Neural cell (in vitro differentiated cells): ENCODE measurements around the gene CABP7. TPM values are rescaled to one million over a fixed set of nuclear protein-coding genes. Genes with fewer than 3 reads are reported as not detected.

Experiments
- H2AFZ ChIP-seq: fragments of 200-600, 300-800 bp; sonication (generic), shearing (Covaris generic); 2 replicates; pipeline ENCODE4 v1.6.0; 2014; ENCODE audit warnings: low read depth, mild to moderate bottlenecking, antibody characterized with exemption, low read length, moderate library complexity
- H3F3A ChIP-seq: fragments of 200-600 bp; shearing (Covaris generic); 2 replicates; pipeline ENCODE4 v1.6.1; 2016; ENCODE audit warnings: mild to moderate bottlenecking, moderate library complexity, mixed read lengths, antibody characterized with exemption, low read length; ENCODE audit not compliant: insufficient read depth, poor library complexity, severe bottlenecking
- H3K27ac ChIP-seq: fragments of 200-600, 300-800 bp; sonication (generic), shearing (Covaris generic); 2 replicates; pipeline ENCODE4 v1.5.1; 2014; ENCODE audit warnings: mild to moderate bottlenecking, low read length, moderate library complexity
- H3K27me3 ChIP-seq: fragments of 300-800, 200-600 bp; sonication (generic), shearing (Covaris generic); 2 replicates; pipeline ENCODE4 v1.6.0; 2014; ENCODE audit warnings: mild to moderate bottlenecking, low read depth, low read length, moderate library complexity; ENCODE audit not compliant: insufficient read depth
- H3K36me3 ChIP-seq: fragments of 300-800, 200-600 bp; sonication (generic), shearing (Covaris generic); 2 replicates; pipeline ENCODE4 v1.5.1; 2014; ENCODE audit warnings: mild to moderate bottlenecking, antibody characterized with exemption, low read length, moderate library complexity; ENCODE audit not compliant: insufficient read depth
- H3K4me2 ChIP-seq: fragments of 300-800, 200-600 bp; sonication (generic), shearing (Covaris generic); 2 replicates; pipeline ENCODE4 v1.6.0; 2014; ENCODE audit warnings: mild to moderate bottlenecking, low read length
- H3K4me3 ChIP-seq: fragments of 300-800, 200-600 bp; sonication (generic), shearing (Covaris generic); 2 replicates; pipeline ENCODE4 v1.5.1; 2014; ENCODE audit warnings: mild to moderate bottlenecking, low read length, moderate library complexity
- H3K79me2 ChIP-seq: fragments of 200-600 bp; shearing (Covaris generic); replicated peaks from 2 replicates; pipeline ENCODE4 v1.6.0; 2014; ENCODE audit warnings: mild to moderate bottlenecking, low read length, moderate library complexity; ENCODE audit not compliant: insufficient read depth
- H3K9ac ChIP-seq: fragments of 300-800, 200-600 bp; sonication (generic), shearing (Covaris generic); 2 replicates; pipeline ENCODE4 v1.6.1; 2016; ENCODE audit warnings: mild to moderate bottlenecking, low read length, mixed read lengths
- H3K9me2 ChIP-seq: fragments of 200-600 bp; shearing (Covaris generic); 2 replicates; pipeline ENCODE4 v1.6.1; 2016; ENCODE audit warnings: mild to moderate bottlenecking, low read length, mixed read lengths; ENCODE audit not compliant: insufficient read depth
- H3K9me3 ChIP-seq: fragments of 200-600, 300-800 bp; sonication (generic), shearing (Covaris generic); 2 replicates; pipeline ENCODE4 v1.6.1; 2016; ENCODE audit warnings: mild to moderate bottlenecking, mixed run types, low read length, moderate library complexity, mixed read lengths
- H4K20me1 ChIP-seq: fragments of 200-600 bp; shearing (Covaris generic); 2 replicates; pipeline ENCODE4 v1.6.1; 2016; ENCODE audit warnings: mild to moderate bottlenecking, mixed run types; ENCODE audit not compliant: insufficient read depth
- EP300 ChIP-seq: fragments of 450-650 bp; conservative IDR thresholded peaks from 2 replicates; pipeline ENCODE4 v1.6.1; 2014; ENCODE audit warnings: antibody characterized with exemption, mild to moderate bottlenecking, moderate library complexity; ENCODE audit not compliant: poor library complexity, severe bottlenecking
- EZH2 ChIP-seq: fragments of 200-600, 300-800 bp; shearing (Covaris generic), sonication (generic); IDR thresholded peaks from 2 replicates; pipeline ENCODE4 v1.6.1; 2014; ENCODE audit warnings: antibody characterized with exemption, low read length, borderline replicate concordance, mild to moderate bottlenecking; ENCODE audit not compliant: insufficient read depth, poor library complexity, severe bottlenecking
- MXI1 ChIP-seq: fragments of 450-650 bp; conservative IDR thresholded peaks from 2 replicates; pipeline ENCODE4 v1.6.1; 2014; ENCODE audit warnings: antibody characterized with exemption, mild to moderate bottlenecking; ENCODE audit not compliant: poor library complexity, severe bottlenecking
- POLR2AphosphoS5 ChIP-seq: IDR thresholded peaks from 2 replicates; pipeline ENCODE4 v1.6.1; 2012
- RAD21 ChIP-seq: fragments of 450-650 bp; conservative IDR thresholded peaks from 2 replicates; pipeline ENCODE4 v1.6.1; 2014; ENCODE audit warnings: antibody characterized with exemption, mild to moderate bottlenecking, moderate library complexity
- SMC3 ChIP-seq: fragments of 450-650 bp; conservative IDR thresholded peaks from 2 replicates; pipeline ENCODE4 v1.6.1; 2014; ENCODE audit warnings: antibody characterized with exemption, mild to moderate bottlenecking, moderate library complexity; ENCODE audit not compliant: poor library complexity
- TAF1 ChIP-seq: IDR thresholded peaks from 2 replicates; pipeline ENCODE4 v1.6.1; 2012; ENCODE audit warnings: low read depth
- polyA plus RNA-seq: library from polyadenylated mRNA; depleted of rRNA; stranded (reverse); fragments of >200 nt; gene quantifications from 2 replicates; pipeline ENCODE4 v1.2.3, GENCODE V29; 2014
- TF ChIP-seq, protein P1 (sequence below): IDR thresholded peaks from 2 replicates; pipeline ENCODE4 v1.6.1; 2012; ENCODE audit warnings: borderline replicate concordance
- TF ChIP-seq, protein P2 (sequence below): fragments of 450-650 bp; IDR thresholded peaks from 2 replicates; pipeline ENCODE4 v1.5.1; 2014; ENCODE audit warnings: antibody characterized with exemption, mild to moderate bottlenecking, moderate library complexity; ENCODE audit not compliant: poor library complexity, severe bottlenecking

Gene CABP7
- polyA plus RNA-seq, 1 donor from 2014 or later: 0.67 TPM

DNA sequence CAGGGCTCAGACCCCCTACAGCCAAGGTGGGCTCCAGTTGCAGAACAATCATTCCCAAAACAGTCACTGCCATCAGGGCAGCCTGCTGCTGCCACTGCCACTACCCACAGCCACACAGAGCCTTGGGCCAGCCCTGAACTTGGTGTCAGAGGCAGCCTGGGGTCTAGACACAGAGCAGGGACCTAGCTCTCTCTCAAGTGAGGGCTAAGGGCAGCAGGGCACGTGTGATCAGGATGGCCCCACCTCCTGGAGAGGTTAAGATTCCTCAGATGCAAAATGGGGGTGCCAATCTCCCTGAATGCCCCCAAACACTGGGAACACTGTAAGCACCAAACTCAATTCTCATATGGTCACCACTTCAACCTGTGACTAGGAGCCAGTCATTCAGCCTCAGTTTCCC is 15.6 kb downstream of the CABP7 start:
- Histone ChIP-seq H3K36me3 (no peaks in the 10 kb centered on the region), H3K27ac (no peak overlapping the region), H3K9me3 (no peaks in the 10 kb centered on the region), H3K79me2 (no peaks in the 10 kb centered on the region), H3K4me3 (no peak overlapping the region), H3K9ac (no peak overlapping the region), H3F3A (no peaks in the 10 kb centered on the region), H4K20me1 (no peaks in the 10 kb centered on the region), H3K27me3 (no peaks in the 10 kb centered on the region), H2AFZ (no peak overlapping the region), H3K4me2 (no peak overlapping the region), H3K9me2 (no peaks in the 10 kb centered on the region)
- TF ChIP-seq POLR2AphosphoS5 (no peak), RAD21 (no peak), EP300 (no peak), MXI1 (no peak), EZH2 (no peak), TAF1 (no peak), SMC3 (no peak)
- TF ChIP-seq, protein P1, sequence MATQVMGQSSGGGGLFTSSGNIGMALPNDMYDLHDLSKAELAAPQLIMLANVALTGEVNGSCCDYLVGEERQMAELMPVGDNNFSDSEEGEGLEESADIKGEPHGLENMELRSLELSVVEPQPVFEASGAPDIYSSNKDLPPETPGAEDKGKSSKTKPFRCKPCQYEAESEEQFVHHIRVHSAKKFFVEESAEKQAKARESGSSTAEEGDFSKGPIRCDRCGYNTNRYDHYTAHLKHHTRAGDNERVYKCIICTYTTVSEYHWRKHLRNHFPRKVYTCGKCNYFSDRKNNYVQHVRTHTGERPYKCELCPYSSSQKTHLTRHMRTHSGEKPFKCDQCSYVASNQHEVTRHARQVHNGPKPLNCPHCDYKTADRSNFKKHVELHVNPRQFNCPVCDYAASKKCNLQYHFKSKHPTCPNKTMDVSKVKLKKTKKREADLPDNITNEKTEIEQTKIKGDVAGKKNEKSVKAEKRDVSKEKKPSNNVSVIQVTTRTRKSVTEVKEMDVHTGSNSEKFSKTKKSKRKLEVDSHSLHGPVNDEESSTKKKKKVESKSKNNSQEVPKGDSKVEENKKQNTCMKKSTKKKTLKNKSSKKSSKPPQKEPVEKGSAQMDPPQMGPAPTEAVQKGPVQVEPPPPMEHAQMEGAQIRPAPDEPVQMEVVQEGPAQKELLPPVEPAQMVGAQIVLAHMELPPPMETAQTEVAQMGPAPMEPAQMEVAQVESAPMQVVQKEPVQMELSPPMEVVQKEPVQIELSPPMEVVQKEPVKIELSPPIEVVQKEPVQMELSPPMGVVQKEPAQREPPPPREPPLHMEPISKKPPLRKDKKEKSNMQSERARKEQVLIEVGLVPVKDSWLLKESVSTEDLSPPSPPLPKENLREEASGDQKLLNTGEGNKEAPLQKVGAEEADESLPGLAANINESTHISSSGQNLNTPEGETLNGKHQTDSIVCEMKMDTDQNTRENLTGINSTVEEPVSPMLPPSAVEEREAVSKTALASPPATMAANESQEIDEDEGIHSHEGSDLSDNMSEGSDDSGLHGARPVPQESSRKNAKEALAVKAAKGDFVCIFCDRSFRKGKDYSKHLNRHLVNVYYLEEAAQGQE: no peak
- TF ChIP-seq, protein P2, sequence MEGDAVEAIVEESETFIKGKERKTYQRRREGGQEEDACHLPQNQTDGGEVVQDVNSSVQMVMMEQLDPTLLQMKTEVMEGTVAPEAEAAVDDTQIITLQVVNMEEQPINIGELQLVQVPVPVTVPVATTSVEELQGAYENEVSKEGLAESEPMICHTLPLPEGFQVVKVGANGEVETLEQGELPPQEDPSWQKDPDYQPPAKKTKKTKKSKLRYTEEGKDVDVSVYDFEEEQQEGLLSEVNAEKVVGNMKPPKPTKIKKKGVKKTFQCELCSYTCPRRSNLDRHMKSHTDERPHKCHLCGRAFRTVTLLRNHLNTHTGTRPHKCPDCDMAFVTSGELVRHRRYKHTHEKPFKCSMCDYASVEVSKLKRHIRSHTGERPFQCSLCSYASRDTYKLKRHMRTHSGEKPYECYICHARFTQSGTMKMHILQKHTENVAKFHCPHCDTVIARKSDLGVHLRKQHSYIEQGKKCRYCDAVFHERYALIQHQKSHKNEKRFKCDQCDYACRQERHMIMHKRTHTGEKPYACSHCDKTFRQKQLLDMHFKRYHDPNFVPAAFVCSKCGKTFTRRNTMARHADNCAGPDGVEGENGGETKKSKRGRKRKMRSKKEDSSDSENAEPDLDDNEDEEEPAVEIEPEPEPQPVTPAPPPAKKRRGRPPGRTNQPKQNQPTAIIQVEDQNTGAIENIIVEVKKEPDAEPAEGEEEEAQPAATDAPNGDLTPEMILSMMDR: no peak

DNA sequence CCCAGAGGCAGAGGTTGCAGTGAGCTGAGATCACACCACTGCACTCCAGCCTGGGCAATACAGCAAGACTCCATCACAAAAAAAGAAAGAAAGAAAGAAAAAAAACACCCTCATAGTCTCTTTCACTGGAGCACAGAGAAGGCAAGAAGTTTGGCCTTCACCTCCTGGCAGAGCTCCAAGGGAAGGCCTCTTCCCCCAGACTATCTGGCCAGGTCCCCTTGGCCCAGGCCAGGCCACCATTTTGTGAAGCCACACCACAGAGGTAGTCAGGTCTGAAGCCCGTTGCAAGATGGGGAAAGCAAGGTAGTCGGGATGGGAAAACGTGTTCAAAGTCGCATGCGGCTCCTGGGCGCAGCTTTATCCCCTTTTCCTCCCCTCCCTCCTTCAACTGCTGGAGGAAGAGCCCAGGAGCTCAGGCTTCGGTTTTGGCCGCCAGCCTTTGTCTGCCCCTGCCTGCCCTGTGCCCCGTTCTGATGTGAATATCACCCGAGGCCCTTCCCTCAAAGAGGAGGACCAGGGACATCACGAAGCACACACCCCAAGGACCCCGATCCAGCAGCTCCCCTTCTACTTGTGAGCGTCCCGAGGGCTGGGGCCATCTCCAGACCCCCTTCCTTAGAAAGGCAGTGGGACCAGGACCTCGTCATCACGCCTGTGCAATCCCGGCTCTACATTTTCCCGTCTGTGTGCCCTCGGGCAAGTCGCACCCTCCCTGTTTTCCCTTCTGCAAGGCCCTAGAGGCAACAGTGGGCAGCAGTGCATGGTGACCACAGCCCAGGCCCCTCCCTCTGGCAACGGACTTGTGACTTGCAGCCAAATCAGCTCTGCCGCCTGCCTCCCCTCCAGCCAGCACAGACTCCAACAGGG is 17.7 kb downstream of the CABP7 start:
- Histone ChIP-seq H3K79me2 (no peaks in the 10 kb centered on the region), H3K27ac (no peak overlapping the region), H3K4me2 (no peak overlapping the region), H3F3A (no peaks in the 10 kb centered on the region), H3K4me3 (no peak overlapping the region), H4K20me1 (no peaks in the 10 kb centered on the region), H3K9me3 (no peaks in the 10 kb centered on the region), H3K9me2 (no peaks in the 10 kb centered on the region), H2AFZ (no peak overlapping the region), H3K36me3 (no peaks in the 10 kb centered on the region), H3K27me3 (no peaks in the 10 kb centered on the region), H3K9ac (no peak overlapping the region)
- TF ChIP-seq, protein P2: no peak
- TF ChIP-seq RAD21 (no peak), POLR2AphosphoS5 (no peak), TAF1 (no peak), MXI1 (no peak), EP300 (no peak), SMC3 (no peak), EZH2 (no peak)
- TF ChIP-seq, protein P1: no peak
